ENCODE data around the gene KRTAP3-1. TPM values are rescaled to one million over a fixed set of nuclear protein-coding genes. Genes with fewer than 3 reads are reported as not detected.

Gene KRTAP3-1
- total and polyA plus RNA-seq, 8 donors = not detected

- Histone ChIP-seq H3K9me3 (no peaks in the 10 kb centered on the region), H3K27ac (no peak overlapping the region), H3K27me3 (peaks cover 0 to 9% of the 10 kb centered on the region in 2 donors), H3K36me3 (no peaks in the 10 kb centered on the region), H3K4me1 (no peaks in the 10 kb centered on the region), H3K4me3 (no peak overlapping the region)
- no peak for TF ChIP-seq CTCF (IDR thresholded peaks at IDR 0.05)
- ATAC-seq (no peak), DNase-seq (no peak)
- intact Hi-C loops (cut with DNase I) = no loop called here
These were observed 33.4 kb downstream of the KRTAP3-1 start for GRCh38 chr17:40975516-40975915.

GRCh38 chr17:40974366-40974765, 34.6 kb downstream of the KRTAP3-1 start:
- ATAC-seq (no peak), DNase-seq (no peak)
- no peak overlapping the region for H3K27ac ChIP-seq
- no peaks in the 10 kb centered on the region for H3K9me3 ChIP-seq
- H3K27me3 ChIP-seq = peaks cover 0 to 9% of the 10 kb centered on the region in 2 donors
- TF ChIP-seq CTCF (IDR thresholded peaks at IDR 0.05) = no peak
- intact Hi-C loops (cut with DNase I) = no loop called here
- no peaks in the 10 kb centered on the region for H3K36me3 ChIP-seq
- H3K4me3 ChIP-seq = no peak overlapping the region
- H3K4me1 ChIP-seq = no peaks in the 10 kb centered on the region

GRCh38 chr17:40967582-40967981, 41.3 kb downstream of the KRTAP3-1 start:
- Histone ChIP-seq H3K4me3 (no peak overlapping the region), H3K27ac (no peak overlapping the region), H3K4me1 (no peaks in the 10 kb centered on the region), H3K9me3 (no peaks in the 10 kb centered on the region), H3K36me3 (no peaks in the 10 kb centered on the region), H3K27me3 (no peaks in the 10 kb centered on the region)
- no peak for TF ChIP-seq CTCF (IDR thresholded peaks at IDR 0.05)
- no peak for ATAC-seq
- intact Hi-C loops (cut with DNase I) = no loop called here
- no peak for DNase-seq

- intact Hi-C loops (cut with DNase I) = no loop called here
- no peaks in the 10 kb centered on the region for H3K9me3 ChIP-seq
- ATAC-seq = no peak
These were observed 42.1 kb downstream of the KRTAP3-1 start, which contains the start of gene KRT39 for GRCh38 chr17:40966848-40967247. TSS of gene KRT39 (minus strand) at chr17:40966948. CDS start at chr17:40966856, 92 bp downstream.

GRCh38 chr17:40963838-40964237, 45.1 kb downstream of the KRTAP3-1 start:
- DNase-seq = no peak
- intact Hi-C loops (cut with DNase I) = no loop called here
- peak; percentile 81 for ATAC-seq

More at GRCh38 chr17:40966848-40967247, 42.1 kb downstream of the KRTAP3-1 start, which contains the start of gene KRT39:
- Histone ChIP-seq H3K27ac (no peak within 1 kb of the TSS), H3K4me1 (no peaks in the 10 kb centered on the region), H3K4me3 (no peak within 1 kb of the TSS), H3K27me3 (no peaks in the 10 kb centered on the region), H3K36me3 (no peaks in the 10 kb centered on the region)
- no peak for TF ChIP-seq CTCF (IDR thresholded peaks at IDR 0.05)
- no peak for DNase-seq

More at GRCh38 chr17:40963838-40964237, 45.1 kb downstream of the KRTAP3-1 start:
- Histone ChIP-seq H3K9me3 (no peaks in the 10 kb centered on the region), H3K27ac (no peak overlapping the region), H3K27me3 (no peaks in the 10 kb centered on the region), H3K4me3 (no peak overlapping the region), H3K4me1 (no peaks in the 10 kb centered on the region), H3K36me3 (no peaks in the 10 kb centered on the region)
- TF ChIP-seq CTCF (IDR thresholded peaks at IDR 0.05) = peak; percentile 59 to 70

Measured in left lung (tissue), 10 donors.